GM19397 (cell line): ENCODE measurements around the gene CEBPA.

Experiments
- ATAC-seq: cut with Tn5 transposase; IDR thresholded peaks from one replicate; pipeline ENCODE4 v1.9.1; 2021; ENCODE audit warnings: mild to moderate bottlenecking, moderate library complexity; ENCODE audit not compliant: unreplicated experiment

Gene CEBPA

GRCh38 chr19:33273881-33274662 is 28.3 kb downstream of the CEBPA start:
- no peak for ATAC-seq

GRCh38 chr19:33273065-33273736 is 29.1 kb downstream of the CEBPA start:
- ATAC-seq: no peak

- no peak for ATAC-seq
Observed at GRCh38 chr19:33271246-33272021, 30.9 kb downstream of the CEBPA start.

GRCh38 chr19:33270769-33271168 is 31.6 kb downstream of the CEBPA start:
- no peak for ATAC-seq

- no peak for ATAC-seq
Observed at GRCh38 chr19:33269016-33269415, 33.3 kb downstream of the CEBPA start.

- ATAC-seq: no peak
Observed at GRCh38 chr19:33268162-33268991, 34.0 kb downstream of the CEBPA start.

- ATAC-seq: no peak
Observed at GRCh38 chr19:33267706-33268105, 34.6 kb downstream of the CEBPA start.

- ATAC-seq: no peak
Observed at GRCh38 chr19:33266974-33267484, 35.3 kb downstream of the CEBPA start.

- ATAC-seq: no peak
Observed at GRCh38 chr19:33264881-33265445, 37.4 kb downstream of the CEBPA start.

GRCh38 chr19:33263325-33264023 is 38.9 kb downstream of the CEBPA start:
- ATAC-seq: no peak

- ATAC-seq: no peak
Observed at GRCh38 chr19:33261511-33262189, 40.7 kb downstream of the CEBPA start.

GRCh38 chr19:33260628-33261418 is 41.5 kb downstream of the CEBPA start:
- no peak for ATAC-seq

GRCh38 chr19:33259539-33259938 is 42.8 kb downstream of the CEBPA start:
- no peak for ATAC-seq

- ATAC-seq: no peak
Observed at GRCh38 chr19:33257828-33258227, 44.5 kb downstream of the CEBPA start.

GRCh38 chr19:33256261-33256660 is 46.1 kb downstream of the CEBPA start:
- no peak for ATAC-seq

- no peak for ATAC-seq
Observed at GRCh38 chr19:33255781-33256180, 46.6 kb downstream of the CEBPA start.

GRCh38 chr19:33254245-33254824 is 48.0 kb downstream of the CEBPA start:
- ATAC-seq: no peak

- no peak for ATAC-seq
Observed at GRCh38 chr19:33252971-33253370, 49.4 kb downstream of the CEBPA start.
